OCI-LY7 (cell line): ENCODE results near the gene TAF11L7.

ENCODE experiments used
- CTCF ChIP-seq: fragments of 200-600 bp; sonication (generic); conservative IDR thresholded peaks from 2 replicates; pipeline ENCODE4 v1.5.1; 2014; ENCODE audit warnings: mild to moderate bottlenecking, antibody characterized with exemption, low read length, moderate library complexity, mixed read lengths
- EZH2phosphoT487 ChIP-seq: fragments of 200-600 bp; sonication (generic); IDR thresholded peaks from 2 replicates; pipeline ENCODE4 v1.6.1; 2018; ENCODE audit warnings: low read depth, borderline replicate concordance, mild to moderate bottlenecking, mixed run types, antibody characterized with exemption, low read length, moderate library complexity, mixed read lengths

GRCh38 chr5:17625686-17626085, 40.1 kb upstream of the TAF11L7 start:
- TF ChIP-seq CTCF (no peak), EZH2phosphoT487 (no peak)
